Right lobe of liver (tissue), 6 donors: ENCODE measurements around the gene CMBL. TPM values are rescaled to one million over a fixed set of nuclear protein-coding genes. Genes with fewer than 3 reads are reported as not detected.

Experiments
- ATAC-seq, 4 donors: fragments of 200-7000 bp; cut with Tn5 transposase; one replicate each; pipeline ENCODE4 v1.9.1; 2020; ENCODE audit warnings: mild to moderate bottlenecking in 4 of 4, moderate library complexity in 4 of 4
- DNase-seq, 3 donors: peaks; one replicate each; pipeline ENCODE4 v3.0.0-alpha.2; 2020
- H3K27ac ChIP-seq, 3 donors: fragments of 200-600 bp; one replicate each; pipeline ENCODE4 v1.8.0; 2022
- H3K27me3 ChIP-seq, 2 donors: fragments of 200-600 bp; one replicate each; pipeline ENCODE4 v1.8.0; 2022
- H3K36me3 ChIP-seq, 4 donors: fragments of 200-600 bp; sonication (generic) in 1 of 4; one replicate each; pipeline versions ENCODE4 v1.5.1 to v1.8.0; 2017 to 2022; ENCODE audit warnings: control low read depth in 1 of 4
- H3K4me1 ChIP-seq, 4 donors: fragments of 200-600 bp; sonication (generic) in 1 of 4; one replicate each; pipeline versions ENCODE4 v1.5.1 to v1.8.0; 2017 to 2022; ENCODE audit warnings: control low read depth in 1 of 4
- H3K4me3 ChIP-seq, 3 donors: fragments of 200-600 bp; one replicate each; pipeline ENCODE4 v1.8.0; 2022
- H3K9me3 ChIP-seq, 4 donors: fragments of 200-600 bp; sonication (generic) in 1 of 4; one replicate each; pipeline versions ENCODE4 v1.5.1 to v1.8.0; 2017 to 2022; ENCODE audit warnings: control low read depth in 1 of 4
- CTCF ChIP-seq, 4 donors: fragments of 200-600 bp in 3 of 4; fragments of 450-650 bp in 1 of 4; IDR thresholded peaks; one replicate each; pipeline versions ENCODE4 v1.5.1 to v1.8.0; 2016 to 2022; ENCODE audit warnings: antibody characterized with exemption in 4 of 4, mild to moderate bottlenecking in 2 of 4
- POLR2A ChIP-seq: fragments of 450-650 bp; IDR thresholded peaks from one replicate; pipeline ENCODE4 v1.6.1; 2017; ENCODE audit warnings: antibody characterized with exemption, mild to moderate bottlenecking
- WGBS: methylation state at CpG from one replicate; pipeline ENCODE4 v1.1.6; 2018; ENCODE audit warnings: low coverage, low lambda C conversion rate; ENCODE audit not compliant: insufficient coverage; ENCODE audit errors: missing lambda C conversion rate; 5-methylcytosine and 5-hydroxymethylcytosine counted together
- intact Hi-C, 2 donors: fragments of 100-400 bp; cut with DNase I; formaldehyde crosslinking; loops; one replicate each; pipeline versions ENCODE4 v1.11.2 to v1.14.1; 2022
- total RNA-seq, 6 experiments: library from RNA; depleted of rRNA in 2 of 6; stranded (reverse); fragments of >200 nt in 2 of 6; fragmentation: NEBNext Ultra II Directional in 3 of 6; extraction: Animal tissue kit (Norgen Biotek cat#: 25700) in 3 of 6; gene quantifications; one replicate each; pipeline versions ENCODE4 v1.1.0 to v1.2.4, GENCODE V29; 2016 to 2023
- donor health status: DM: no; HTN: yes; CAD: no.
- donor health status: DM: no; HTN: no; CAD: no.
- donor health status: DM: no; HTN: no; CAD: no.
- donor health status: DM: no; HTN: yes; CAD: no.
- donor health status: DM: no; HTN: yes; CAD: no.

CMBL gene
- total RNA-seq, 6 experiments from 2014 or later, result 29.4 to 206 (median 97.7) TPM

GRCh38 chr5:10338686-10339057 lies 31.0 kb upstream of the CMBL start:
- ATAC-seq (no peak), DNase-seq (no peak)
- H3K27me3 ChIP-seq, result no peaks in the 10 kb centered on the region
- no peak for TF ChIP-seq CTCF (IDR thresholded peaks at IDR 0.05)
- no peak for TF ChIP-seq POLR2A
- H3K4me1 ChIP-seq, result peaks cover 0 to 22% (median 4%) of the 10 kb centered on the region in 4 donors
- intact Hi-C loops, result no loop called here
- H3K4me3 ChIP-seq, result no peak overlapping the region
- no peaks in the 10 kb centered on the region for H3K9me3 ChIP-seq
- no peak overlapping the region for H3K27ac ChIP-seq
- WGBS, result no CpG with 5 or more reads among the region's 2 CpGs
- no peaks in the 10 kb centered on the region for H3K36me3 ChIP-seq

DNA sequence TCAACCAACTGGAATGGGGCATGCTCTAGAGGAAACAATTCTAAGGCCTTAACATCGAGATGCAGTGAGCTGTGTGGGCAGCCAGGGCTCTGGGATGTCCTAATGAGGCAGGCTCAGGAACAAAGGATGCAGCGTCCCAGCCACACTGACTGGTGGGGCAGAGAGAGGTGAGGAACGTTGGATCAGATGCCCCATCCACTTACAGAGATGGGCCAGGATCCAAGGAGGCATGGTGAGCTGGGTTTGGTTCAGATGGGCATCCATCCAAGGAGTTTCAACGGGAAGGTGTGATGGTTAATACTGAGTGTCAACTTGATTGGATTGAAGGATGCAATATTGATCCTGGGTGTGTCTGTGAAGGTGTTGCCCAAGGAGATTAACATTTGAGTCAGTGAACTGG lies 30.3 kb upstream of the CMBL start:
- Histone ChIP-seq H3K4me1 (peaks cover 0 to 22% (median 4%) of the 10 kb centered on the region in 4 donors), H3K27me3 (no peaks in the 10 kb centered on the region), H3K36me3 (no peaks in the 10 kb centered on the region), H3K9me3 (no peaks in the 10 kb centered on the region), H3K27ac (no peak overlapping the region), H3K4me3 (no peak overlapping the region)
- TF ChIP-seq POLR2A, result no peak
- no peak for TF ChIP-seq CTCF (IDR thresholded peaks at IDR 0.05)
- DNase-seq, result no peak
- ATAC-seq, result no peak
- intact Hi-C loops, result no loop called here
- 17% methylated on average over 2 of the region's 4 CpGs for WGBS

GRCh38 chr5:10337107-10337506 lies 29.4 kb upstream of the CMBL start:
- TF ChIP-seq CTCF (IDR thresholded peaks at IDR 0.05), result no peak
- no peak for TF ChIP-seq POLR2A
- ATAC-seq (peak in 1 of 4 donors; percentile 12), DNase-seq (no peak)
- Histone ChIP-seq H3K27ac (peak overlapping the region in 2 of 3 donors; percentile 57 to 71), H3K4me1 (peaks cover 0 to 25% (median 6%) of the 10 kb centered on the region in 4 donors), H3K27me3 (no peaks in the 10 kb centered on the region), H3K36me3 (no peaks in the 10 kb centered on the region), H3K9me3 (no peaks in the 10 kb centered on the region), H3K4me3 (no peak overlapping the region)
- 73% methylated on average over 4 of the region's 4 CpGs for WGBS
- intact Hi-C loops, result no loop called here

GRCh38 chr5:10335711-10336470 lies 28.2 kb upstream of the CMBL start:
- 43% methylated on average over 12 of the region's 14 CpGs for WGBS
- no peaks in the 10 kb centered on the region for H3K36me3 ChIP-seq
- no peaks in the 10 kb centered on the region for H3K9me3 ChIP-seq
- intact Hi-C loops, result no loop called here
- H3K4me1 ChIP-seq, result peaks cover 0 to 37% (median 9%) of the 10 kb centered on the region in 4 donors
- DNase-seq (peak; percentile 62 to 85 (median 75)), ATAC-seq (peak; percentile 40 to 67 (median 46))
- H3K27ac ChIP-seq, result peak overlapping the region; percentile 10 to 85 (median 71)
- H3K27me3 ChIP-seq, result no peaks in the 10 kb centered on the region
- H3K4me3 ChIP-seq, result no peak overlapping the region
- TF ChIP-seq POLR2A (peak; percentile 46), CTCF (IDR thresholded peaks at IDR 0.05) (no peak)
